CD4-positive, alpha-beta T cell treated with Interferon gamma for 1 hour (primary cell): ENCODE data around the gene ZNF827.

Experiments
- DNase-seq: peaks from one replicate; pipeline ENCODE4 v3.0.0-alpha.2; 2020

ZNF827 gene

GRCh38 chr4:145885666-145886065 lies 53.0 kb downstream of the ZNF827 start:
- no peak for DNase-seq

GRCh38 chr4:145884775-145885174 lies 53.8 kb downstream of the ZNF827 start:
- no peak for DNase-seq

GRCh38 chr4:145883101-145883694 lies 55.4 kb downstream of the ZNF827 start:
- DNase-seq = no peak

GRCh38 chr4:145882604-145883003 lies 56.0 kb downstream of the ZNF827 start:
- DNase-seq = no peak

GRCh38 chr4:145881989-145882388 lies 56.6 kb downstream of the ZNF827 start:
- no peak for DNase-seq

- DNase-seq = no peak
These were observed 57.0 kb downstream of the ZNF827 start for GRCh38 chr4:145881576-145881975.

- no peak for DNase-seq
These were observed 58.2 kb downstream of the ZNF827 start for GRCh38 chr4:145880355-145880960.

GRCh38 chr4:145879598-145879997 lies 59.0 kb downstream of the ZNF827 start:
- DNase-seq = no peak

GRCh38 chr4:145878501-145879435 lies 59.9 kb downstream of the ZNF827 start:
- DNase-seq = no peak

- no peak for DNase-seq
These were observed 62.0 kb downstream of the ZNF827 start for GRCh38 chr4:145876531-145877180.

- DNase-seq = no peak
These were observed 64.7 kb downstream of the ZNF827 start for GRCh38 chr4:145873901-145874300.

GRCh38 chr4:145871209-145871608 lies 67.4 kb downstream of the ZNF827 start:
- DNase-seq = no peak

GRCh38 chr4:145870155-145871020 lies 68.2 kb downstream of the ZNF827 start:
- no peak for DNase-seq

GRCh38 chr4:145868637-145869409 lies 69.8 kb downstream of the ZNF827 start:
- DNase-seq = no peak

GRCh38 chr4:145867406-145867805 lies 71.2 kb downstream of the ZNF827 start:
- no peak for DNase-seq

GRCh38 chr4:145866991-145867390 lies 71.6 kb downstream of the ZNF827 start:
- DNase-seq = no peak

- DNase-seq = no peak
These were observed 73.2 kb downstream of the ZNF827 start for GRCh38 chr4:145865274-145865941.

- no peak for DNase-seq
These were observed 75.4 kb downstream of the ZNF827 start for GRCh38 chr4:145863191-145863590.

GRCh38 chr4:145861336-145862318 lies 77.0 kb downstream of the ZNF827 start:
- DNase-seq = no peak

GRCh38 chr4:145860897-145861296 lies 77.7 kb downstream of the ZNF827 start:
- DNase-seq = no peak
